Measurements from ENCODE around the gene BEND3. TPM values are rescaled to one million over a fixed set of nuclear protein-coding genes. Genes with fewer than 3 reads are reported as not detected.
"Not testable (repeated sequence)": the region's sequence is repeated elsewhere in the genome, so short reads cannot be mapped to it uniquely, and the experiment has no call there.

BEND3 gene
- total RNA-seq: 1 to 10 TPM; 3.0 to 6.5 TPM

DNA sequence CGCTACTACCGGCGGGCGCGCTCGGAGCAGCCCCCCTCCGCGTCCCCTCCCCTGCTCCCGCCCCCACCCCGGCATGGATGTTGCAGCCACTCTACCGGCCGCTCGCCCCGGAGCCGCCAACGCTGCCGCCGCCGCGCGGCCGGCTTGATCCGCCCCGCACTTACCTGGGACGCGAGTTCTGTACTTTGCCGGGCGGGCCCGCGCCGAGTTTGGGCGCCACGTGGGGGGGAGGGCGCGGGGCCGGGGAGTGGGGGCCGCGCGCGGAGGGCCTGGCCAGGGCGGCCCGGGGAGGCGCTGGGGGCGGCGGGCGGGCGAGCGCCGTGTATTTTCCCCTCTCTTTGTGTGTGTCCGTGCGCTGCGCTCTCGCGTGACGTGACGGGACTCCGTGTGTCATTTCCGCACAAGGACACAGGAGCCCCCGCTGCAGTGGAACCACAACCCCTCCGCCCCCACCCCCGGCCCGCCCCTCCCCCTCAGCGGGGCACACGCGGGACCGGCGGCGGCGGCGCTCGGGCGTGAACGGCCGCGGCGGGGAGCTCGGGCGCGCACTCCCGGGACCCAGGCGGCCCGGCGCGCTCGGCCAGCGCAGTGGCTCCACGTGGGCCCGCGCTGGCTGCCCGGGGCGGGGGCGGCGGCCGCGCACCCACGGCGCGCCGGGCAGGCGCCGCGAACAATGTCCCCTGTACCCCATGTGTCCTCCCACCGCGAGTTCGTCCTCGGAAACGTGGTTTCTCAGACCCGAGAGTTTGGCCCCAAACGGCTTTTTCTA lies at the start of gene BEND3:
Gene BEND3, minus strand, starts transcription at position 590 of the 769 bp plus-strand sequence. CDS start 16,230 bp downstream, outside the sequence.
- peak within 1 kb of the TSS; percentile 81 for H3K4me3 Mint-ChIP-seq
- DNase-seq (ENCODE audit: low spot score) (no peak), ATAC-seq (peak; percentile 49 to 65)
- H3K27me3 Mint-ChIP-seq: peaks cover 6 to 18% of the 10 kb centered on the region in 2 donors
- H3K4me1 Mint-ChIP-seq (ENCODE audit: low read depth in 2 of 2): peaks cover 18 to 20% of the 10 kb centered on the region in 2 donors
- no peaks in the 10 kb centered on the region for H3K36me3 Mint-ChIP-seq
- H3K27ac Mint-ChIP-seq: peak within 1 kb of the TSS in 1 of 2 donors; percentile 21
- H3K9me3 Mint-ChIP-seq: no peaks in the 10 kb centered on the region

DNA sequence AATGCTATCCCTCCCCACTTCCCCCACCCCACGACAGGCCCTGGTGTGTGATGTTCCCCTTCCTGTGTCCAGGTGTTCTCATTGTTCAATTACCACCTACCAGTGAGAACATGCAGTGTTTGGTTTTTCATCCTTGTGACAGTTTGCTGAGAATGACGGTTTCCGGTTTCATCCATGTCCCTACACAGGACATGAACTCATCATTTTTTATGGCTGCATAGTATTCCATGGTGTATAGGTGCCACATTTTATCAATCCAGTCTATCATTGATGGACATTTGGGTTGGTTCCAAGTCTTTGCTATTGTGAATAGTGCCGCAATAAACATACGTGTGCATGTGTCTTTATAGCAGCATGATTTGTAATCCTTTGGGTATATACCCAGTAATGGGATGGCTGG lies 49.0 kb upstream of the BEND3 start:
- H3K4me3 Mint-ChIP-seq; H3K27ac Mint-ChIP-seq; DNase-seq (ENCODE audit: low spot score); ATAC-seq; H3K9me3 Mint-ChIP-seq; H3K27me3 Mint-ChIP-seq; H3K4me1 Mint-ChIP-seq (ENCODE audit: low read depth in 2 of 2): not testable (repeated sequence)
- H3K36me3 Mint-ChIP-seq: peaks cover 10% of the 10 kb centered on the region

DNA sequence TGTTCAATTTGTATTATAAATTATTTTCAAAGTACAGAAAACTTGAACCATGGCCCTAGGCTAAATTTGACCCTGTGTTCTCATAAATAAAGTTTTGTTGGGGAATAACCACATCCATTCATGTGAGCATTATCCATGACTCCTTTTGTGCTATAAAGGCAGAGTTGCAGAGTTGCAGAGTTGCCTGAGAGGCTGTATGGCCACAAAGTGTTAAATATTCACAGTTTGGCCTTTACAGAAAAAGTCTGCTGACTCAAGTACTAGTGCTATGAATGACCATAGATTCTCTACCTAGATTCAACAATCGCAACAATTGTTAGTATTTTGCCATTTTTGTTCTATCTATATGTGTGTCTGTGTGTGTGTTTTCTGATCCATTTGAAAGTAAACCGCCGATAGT lies 46.2 kb upstream of the BEND3 start:
- H3K27ac Mint-ChIP-seq: no peak overlapping the region
- H3K4me1 Mint-ChIP-seq (ENCODE audit: low read depth in 2 of 2): peaks cover 0 to 3% of the 10 kb centered on the region in 2 donors
- no peaks in the 10 kb centered on the region for H3K27me3 Mint-ChIP-seq
- no peak overlapping the region for H3K4me3 Mint-ChIP-seq
- no peak for DNase-seq (ENCODE audit: low spot score)
- no peaks in the 10 kb centered on the region for H3K9me3 Mint-ChIP-seq
- H3K36me3 Mint-ChIP-seq: no peaks in the 10 kb centered on the region
- no peak for ATAC-seq

DNA sequence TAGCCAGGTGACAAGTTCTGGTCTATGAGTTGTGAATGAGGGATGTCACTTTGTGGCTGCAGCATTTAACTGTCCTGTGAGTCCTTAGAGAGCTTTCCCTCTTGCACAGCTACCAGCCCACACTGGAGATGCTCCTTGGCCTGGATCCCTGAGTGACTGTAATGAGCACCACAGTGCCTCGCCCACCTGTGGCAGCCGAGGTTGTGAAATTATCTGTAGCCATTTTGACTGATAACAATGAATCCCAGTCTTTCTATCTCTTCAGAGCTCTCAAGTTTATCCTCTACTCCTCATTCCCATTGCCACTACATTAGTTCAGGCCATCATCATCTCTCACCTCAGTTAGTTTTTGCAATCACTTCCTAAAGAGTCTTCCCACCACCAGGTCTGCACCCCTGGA lies 41.3 kb upstream of the BEND3 start:
- H3K4me3 Mint-ChIP-seq: no peak overlapping the region
- no peak for DNase-seq (ENCODE audit: low spot score)
- H3K36me3 Mint-ChIP-seq: no peaks in the 10 kb centered on the region
- peaks cover 0 to 3% of the 10 kb centered on the region in 2 donors for H3K4me1 Mint-ChIP-seq (ENCODE audit: low read depth in 2 of 2)
- no peak for ATAC-seq
- H3K27ac Mint-ChIP-seq: no peak overlapping the region
- H3K9me3 Mint-ChIP-seq: no peaks in the 10 kb centered on the region
- H3K27me3 Mint-ChIP-seq: no peaks in the 10 kb centered on the region

DNA sequence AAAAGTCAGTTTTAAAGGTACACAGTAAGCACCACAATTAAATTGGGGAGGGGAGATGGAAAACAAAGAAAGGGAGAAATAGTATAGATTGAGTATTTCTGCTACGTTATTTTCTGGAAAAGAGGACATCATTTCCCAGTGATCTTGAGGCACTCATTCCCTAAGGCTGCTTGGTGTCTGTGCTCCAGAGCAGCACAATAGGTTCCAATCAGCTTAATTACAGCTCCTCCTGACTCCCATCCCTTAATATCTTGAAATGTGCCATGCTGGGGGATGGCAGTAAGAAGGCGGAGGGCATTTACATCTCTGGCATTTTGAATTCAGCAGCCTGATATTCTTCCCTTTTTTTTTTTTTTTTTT lies 39.5 kb upstream of the BEND3 start:
- H3K9me3 Mint-ChIP-seq: no peaks in the 10 kb centered on the region
- H3K27ac Mint-ChIP-seq: no peak overlapping the region
- peaks cover 0 to 3% of the 10 kb centered on the region in 2 donors for H3K4me1 Mint-ChIP-seq (ENCODE audit: low read depth in 2 of 2)
- ATAC-seq: no peak
- no peak overlapping the region for H3K4me3 Mint-ChIP-seq
- H3K36me3 Mint-ChIP-seq: no peaks in the 10 kb centered on the region
- H3K27me3 Mint-ChIP-seq: no peaks in the 10 kb centered on the region
- no peak for DNase-seq (ENCODE audit: low spot score)

DNA sequence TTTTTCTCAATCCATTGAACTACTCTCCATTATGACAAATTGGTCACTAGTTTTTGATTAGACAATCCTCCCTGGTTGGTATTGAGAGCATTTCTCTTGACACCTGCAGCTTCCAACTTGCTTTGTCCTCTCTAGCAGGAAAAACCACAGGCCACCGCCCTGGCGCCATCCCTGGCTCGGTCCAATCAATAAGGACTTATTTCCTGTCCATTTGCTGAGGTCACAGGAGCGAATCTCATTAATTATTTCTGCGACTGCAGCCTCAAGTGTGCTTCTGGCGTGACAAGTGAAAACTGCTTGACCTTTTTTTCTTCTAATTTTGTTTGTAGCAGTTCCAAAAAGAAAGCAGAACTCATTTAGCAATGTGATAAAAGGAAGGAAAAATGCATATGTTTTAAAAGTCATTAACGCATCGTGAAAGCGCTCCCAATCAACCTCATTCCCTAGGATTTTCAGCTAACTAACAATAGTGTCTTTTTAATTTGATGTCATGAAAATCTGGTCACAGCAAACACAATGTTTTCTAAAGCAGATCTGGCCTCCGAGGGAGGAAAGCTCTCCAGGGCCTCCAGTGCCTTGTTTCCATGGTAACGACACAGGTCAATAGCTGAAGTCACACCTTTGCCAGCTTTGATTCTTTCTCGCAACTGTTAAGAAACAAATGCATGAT lies 39.0 kb upstream of the BEND3 start:
- DNase-seq (ENCODE audit: low spot score): no peak
- no peaks in the 10 kb centered on the region for H3K9me3 Mint-ChIP-seq

DNA sequence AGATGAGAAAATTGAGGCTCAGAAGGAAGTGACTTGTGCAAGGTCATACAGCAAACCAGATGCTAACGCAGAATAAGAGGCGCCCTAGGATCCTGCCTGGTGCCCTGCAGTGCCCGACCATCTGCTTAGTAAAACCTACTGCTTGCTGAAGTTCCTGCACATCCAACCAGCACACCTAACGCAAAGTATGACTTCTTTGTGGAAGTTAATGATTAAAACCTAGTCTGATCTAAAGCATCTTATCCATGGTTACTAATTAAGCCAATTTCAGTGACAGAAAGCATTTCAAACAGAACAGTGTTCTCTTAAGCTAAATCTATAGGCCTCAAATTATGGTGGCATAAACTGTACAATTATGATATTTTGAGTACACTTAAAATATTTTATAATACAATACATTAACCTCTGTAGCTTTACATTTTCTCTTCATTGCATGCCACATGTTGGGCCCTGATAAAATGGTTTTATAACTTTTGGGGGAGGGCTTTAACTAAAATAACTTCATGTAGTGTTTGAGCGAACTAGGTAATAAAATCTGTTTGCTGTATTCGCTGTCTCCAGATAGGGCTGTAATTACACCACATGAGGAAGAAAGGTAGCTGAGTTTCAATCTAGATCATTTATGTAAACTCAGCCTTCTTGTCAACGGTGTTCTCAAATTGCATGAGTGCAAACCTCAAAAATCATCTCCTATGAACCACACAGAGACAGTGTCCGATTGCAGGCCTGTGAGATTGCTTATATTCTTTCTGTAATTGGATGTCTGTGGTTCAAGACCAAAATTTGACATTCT lies 37.5 kb upstream of the BEND3 start:
- DNase-seq (ENCODE audit: low spot score): no peak
- H3K4me3 Mint-ChIP-seq: no peak overlapping the region
- H3K4me1 Mint-ChIP-seq (ENCODE audit: low read depth in 2 of 2): peaks cover 0 to 3% of the 10 kb centered on the region in 2 donors
- no peaks in the 10 kb centered on the region for H3K9me3 Mint-ChIP-seq
- no peaks in the 10 kb centered on the region for H3K27me3 Mint-ChIP-seq
- no peak for ATAC-seq
- no peak overlapping the region for H3K27ac Mint-ChIP-seq
- no peaks in the 10 kb centered on the region for H3K36me3 Mint-ChIP-seq

More for the DNA sequence above, 39.0 kb upstream of the BEND3 start:
- no peak for ATAC-seq
- Mint-ChIP-seq H3K36me3 (no peaks in the 10 kb centered on the region), H3K4me3 (no peak overlapping the region), H3K27me3 (no peaks in the 10 kb centered on the region), H3K27ac (no peak overlapping the region), H3K4me1 (ENCODE audit: low read depth in 2 of 2) (peaks cover 0 to 3% of the 10 kb centered on the region in 2 donors)

DNA sequence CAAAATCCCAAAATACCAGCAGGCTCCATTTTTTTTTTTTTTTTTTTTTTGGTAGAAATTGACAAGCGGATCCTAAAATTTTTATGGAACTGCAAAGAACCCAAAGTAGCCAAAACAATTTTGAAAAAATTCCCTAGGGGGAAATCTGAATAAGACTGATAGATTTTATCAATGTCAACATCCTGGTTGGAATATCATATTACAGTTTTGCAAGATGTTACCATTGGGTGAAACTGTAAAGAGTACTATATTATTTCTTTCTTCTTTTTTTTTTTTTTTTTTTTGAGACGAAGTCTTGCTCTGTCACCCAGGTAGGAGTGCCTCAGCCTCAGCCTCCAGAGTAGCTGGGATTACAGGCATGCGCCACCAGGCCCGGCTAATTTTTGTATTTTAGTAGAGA lies 29.4 kb upstream of the BEND3 start:
- H3K27me3 Mint-ChIP-seq: no peaks in the 10 kb centered on the region
- no peak overlapping the region for H3K4me3 Mint-ChIP-seq
- no peaks in the 10 kb centered on the region for H3K4me1 Mint-ChIP-seq (ENCODE audit: low read depth in 2 of 2)
- H3K9me3 Mint-ChIP-seq: no peaks in the 10 kb centered on the region
- no peak overlapping the region for H3K27ac Mint-ChIP-seq
- ATAC-seq: no peak
- no peak for DNase-seq (ENCODE audit: low spot score)
- H3K36me3 Mint-ChIP-seq: no peaks in the 10 kb centered on the region

DNA sequence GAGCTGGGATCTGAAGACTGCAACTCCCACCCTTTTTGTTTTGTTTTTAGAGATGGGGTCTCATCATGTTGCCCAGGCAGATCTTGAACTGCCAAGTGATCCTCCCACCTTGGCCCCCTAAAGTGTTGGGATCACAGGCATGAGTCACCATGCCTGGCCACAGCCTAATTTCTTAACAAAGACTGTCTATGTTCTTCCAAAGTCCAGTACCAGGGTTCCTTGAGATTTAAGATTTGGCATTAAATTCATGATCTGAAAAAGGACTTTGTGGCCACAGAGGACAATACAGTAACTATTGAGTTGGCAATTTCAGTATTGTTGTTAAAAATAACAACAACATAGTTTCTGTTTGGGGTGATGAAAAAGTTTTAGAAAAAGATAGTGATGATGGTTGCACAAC lies 28.7 kb upstream of the BEND3 start:
- H3K9me3 Mint-ChIP-seq: no peaks in the 10 kb centered on the region
- H3K36me3 Mint-ChIP-seq: no peaks in the 10 kb centered on the region
- H3K27me3 Mint-ChIP-seq: no peaks in the 10 kb centered on the region
- DNase-seq (ENCODE audit: low spot score) (no peak), ATAC-seq (no peak)
- no peaks in the 10 kb centered on the region for H3K4me1 Mint-ChIP-seq (ENCODE audit: low read depth in 2 of 2)
- H3K27ac Mint-ChIP-seq: no peak overlapping the region
- no peak overlapping the region for H3K4me3 Mint-ChIP-seq

DNA sequence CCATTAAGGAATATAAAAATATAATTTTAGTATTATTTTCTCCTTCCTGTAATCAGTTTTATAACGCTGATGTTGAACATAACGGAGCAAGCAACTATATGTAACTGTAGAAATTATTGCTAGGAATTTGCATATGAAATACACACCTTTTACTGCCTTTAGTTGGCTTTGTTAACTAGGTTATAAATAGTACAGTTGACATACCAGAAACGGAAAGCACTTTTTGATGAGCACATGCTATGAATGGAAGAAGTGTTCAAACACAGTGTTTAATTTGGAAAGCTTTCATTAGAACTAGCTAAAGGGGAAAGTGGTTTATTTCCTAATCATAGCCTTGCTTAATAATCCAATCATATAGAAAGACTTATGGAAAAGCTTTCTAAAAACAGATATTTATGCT lies 25.3 kb upstream of the BEND3 start:
- Mint-ChIP-seq H3K4me3 (no peak overlapping the region), H3K9me3 (no peaks in the 10 kb centered on the region), H3K27me3 (no peaks in the 10 kb centered on the region), H3K27ac (no peak overlapping the region), H3K36me3 (no peaks in the 10 kb centered on the region), H3K4me1 (ENCODE audit: low read depth in 2 of 2) (no peaks in the 10 kb centered on the region)
- ATAC-seq: no peak
- DNase-seq (ENCODE audit: low spot score): no peak

DNA sequence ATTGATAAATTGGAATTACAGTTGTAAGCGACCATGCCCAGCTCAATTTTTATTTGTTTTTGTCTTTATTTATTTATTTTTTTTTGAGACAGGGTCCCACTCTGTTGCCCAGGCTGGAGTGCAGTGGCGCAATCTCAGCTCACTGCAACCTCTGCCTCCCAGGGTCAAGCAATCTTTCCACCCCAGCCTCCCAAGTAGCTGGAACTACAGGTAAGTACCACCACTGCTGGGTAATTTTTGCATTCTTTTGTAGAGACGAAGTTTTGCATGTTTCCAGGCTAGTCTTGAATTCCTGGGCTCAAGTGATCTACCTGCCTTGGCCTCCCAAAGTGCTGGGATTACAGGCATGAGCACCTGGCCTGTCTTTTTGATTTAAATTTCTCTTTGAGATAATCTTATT lies 21.0 kb upstream of the BEND3 start:
- H3K27me3 Mint-ChIP-seq; ATAC-seq; H3K36me3 Mint-ChIP-seq; H3K27ac Mint-ChIP-seq; H3K4me3 Mint-ChIP-seq; H3K4me1 Mint-ChIP-seq (ENCODE audit: low read depth in 2 of 2); DNase-seq (ENCODE audit: low spot score); H3K9me3 Mint-ChIP-seq: not testable (repeated sequence)

DNA sequence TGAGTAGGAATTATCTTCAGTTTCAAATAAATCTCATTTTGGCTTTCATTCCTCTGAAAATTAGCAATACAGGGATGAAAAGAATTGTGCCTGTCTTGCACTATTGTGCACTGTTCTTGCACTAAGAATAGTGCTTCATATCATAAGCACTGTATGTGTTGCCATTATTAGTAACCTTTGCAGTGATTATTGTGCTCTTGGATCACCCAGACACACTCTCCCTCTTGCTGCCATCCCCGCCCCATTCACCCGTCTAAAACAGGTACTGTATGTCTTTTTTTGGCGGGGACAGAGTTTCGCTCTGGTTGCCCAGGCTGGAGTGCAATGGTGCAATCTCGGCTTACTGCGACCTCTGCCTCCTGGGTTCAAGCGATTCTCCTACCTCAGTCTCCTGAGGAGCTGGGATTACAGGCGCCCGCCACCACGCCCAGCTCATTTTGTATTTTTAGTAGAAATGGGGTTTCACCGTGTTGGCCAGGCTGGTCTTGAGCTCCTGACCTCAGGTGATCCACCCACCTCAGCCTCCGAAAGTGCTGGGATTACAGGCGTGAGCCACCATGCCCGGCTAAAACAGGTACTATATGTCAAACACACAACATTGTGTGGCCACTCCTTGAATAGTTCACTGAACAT lies 19.8 kb upstream of the BEND3 start:
- not testable (repeated sequence) for H3K4me1 Mint-ChIP-seq (ENCODE audit: low read depth in 2 of 2); DNase-seq (ENCODE audit: low spot score); H3K27ac Mint-ChIP-seq; H3K4me3 Mint-ChIP-seq; H3K27me3 Mint-ChIP-seq; ATAC-seq; H3K36me3 Mint-ChIP-seq; H3K9me3 Mint-ChIP-seq

DNA sequence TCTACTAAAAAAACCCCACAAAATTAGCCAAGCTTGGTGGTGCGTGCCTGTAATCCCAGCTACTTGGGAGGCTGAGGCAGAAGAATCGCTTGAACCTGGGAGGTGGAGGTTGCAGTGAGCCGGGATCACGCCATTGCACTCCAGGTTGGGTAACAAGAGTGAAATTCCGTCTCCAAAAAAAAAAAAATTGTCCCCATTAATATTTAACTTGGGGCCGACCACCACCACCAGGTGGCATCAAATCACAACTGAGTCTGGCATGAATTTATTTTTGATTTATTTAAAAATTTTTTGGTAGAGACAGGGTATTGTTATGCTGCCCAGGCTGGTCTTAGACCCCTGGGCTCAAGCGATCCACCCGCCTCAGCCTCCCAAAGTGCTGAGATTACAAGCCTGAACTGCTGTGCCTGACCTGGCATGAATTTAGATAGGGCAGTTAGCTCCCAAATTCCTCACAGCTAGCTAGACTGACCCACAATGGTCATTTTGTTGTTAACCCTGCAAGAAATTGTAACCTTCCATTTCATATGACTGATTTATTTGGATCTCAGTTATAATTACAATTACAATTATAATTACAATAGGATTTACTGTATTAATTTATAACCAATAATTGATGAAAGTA lies 17.1 kb upstream of the BEND3 start:
- Mint-ChIP-seq H3K27ac (no peak overlapping the region), H3K4me1 (ENCODE audit: low read depth in 2 of 2) (peaks cover 0 to 3% of the 10 kb centered on the region in 2 donors), H3K9me3 (no peaks in the 10 kb centered on the region), H3K27me3 (peaks cover 0 to 3% of the 10 kb centered on the region in 2 donors), H3K36me3 (no peaks in the 10 kb centered on the region), H3K4me3 (no peak overlapping the region)
- DNase-seq (ENCODE audit: low spot score): no peak
- ATAC-seq: no peak

Measured in natural killer cell treated with Interleukin-12 subunit alpha and Interleukin-12 subunit beta and Interleukin-15 and Interleukin-18, amount 100 ng/mL, for 72 hours (primary cell).